Activated CD8-positive, alpha-beta memory T cell treated with anti-CD3 and anti-CD28 coated beads, Interleukin-2, amount 10 ng/mL, durations not matched to agents 7 days and 5 days (primary cell): Measurements from ENCODE around the gene THAP10. TPM values are rescaled to one million over a fixed set of nuclear protein-coding genes. Genes with fewer than 3 reads are reported as not detected.

Source experiments
- ATAC-seq: fragments of 150-1000 bp; cut with Tn5 transposase; one replicate; pipeline ENCODE4 v1.10.0; 2021; ENCODE audit warnings: moderate library complexity
- CTCF ChIA-PET: fragments of 350-600 bp; sonication (Branson Sonifier 250); formaldehyde crosslinking; loops from one replicate; lab custom pipeline; 2021; ENCODE audit warnings: antibody characterized with exemption; lab: Charles Lee
- DNase-seq: peaks from one replicate; pipeline ENCODE4 v3.0.0-alpha.2; 2020
- H3K27ac Mint-ChIP-seq: one replicate; pipeline ENCODE4 v1.8.0; 2021; ENCODE audit warnings: mild to moderate bottlenecking, mixed read lengths
- H3K27me3 Mint-ChIP-seq: one replicate; pipeline ENCODE4 v1.8.0; 2021; ENCODE audit warnings: mixed read lengths
- H3K36me3 Mint-ChIP-seq: one replicate; pipeline ENCODE4 v1.8.0; 2021; ENCODE audit warnings: mild to moderate bottlenecking, mixed read lengths
- H3K4me1 Mint-ChIP-seq: one replicate; pipeline ENCODE4 v1.8.0; 2021; ENCODE audit warnings: mixed read lengths
- H3K4me3 Mint-ChIP-seq: one replicate; pipeline ENCODE4 v1.8.0; 2021; ENCODE audit warnings: mild to moderate bottlenecking, moderate library complexity, mixed read lengths
- H3K9me3 Mint-ChIP-seq: one replicate; pipeline ENCODE4 v1.8.0; 2022; ENCODE audit warnings: low read depth, mixed read lengths
- total RNA-seq, 2 experiments: library from RNA; stranded (reverse); gene quantifications; one replicate each; pipeline ENCODE4 v1.2.3, GENCODE V29; 2021

Gene THAP10
- total RNA-seq, 2 experiments from 2014 or later = 0.20 to 0.47 TPM

DNA sequence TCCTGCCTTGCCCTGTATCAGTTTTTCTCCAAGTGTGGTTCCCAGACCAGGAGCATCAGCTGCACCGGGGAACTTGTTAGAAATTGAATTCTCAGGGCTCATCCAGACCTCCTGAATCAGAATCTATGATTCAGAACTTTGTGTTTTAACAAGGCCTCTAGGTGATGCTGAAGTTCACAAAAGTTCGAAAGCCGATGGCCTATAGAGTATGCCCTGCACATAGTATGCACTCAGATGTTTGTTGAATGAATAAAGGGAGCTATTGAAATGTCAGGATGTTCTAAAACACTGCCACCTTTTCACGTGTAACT lies 37.6 kb downstream of the THAP10 start:
- ATAC-seq = no peak
- peaks cover 64% of the 10 kb centered on the region for H3K27me3 Mint-ChIP-seq
- peaks cover 8% of the 10 kb centered on the region for H3K4me1 Mint-ChIP-seq
- CTCF ChIA-PET = no interaction called here
- H3K4me3 Mint-ChIP-seq = peak overlapping the region; percentile 41
- no peak for DNase-seq
- no peaks in the 10 kb centered on the region for H3K36me3 Mint-ChIP-seq
- no peaks in the 10 kb centered on the region for H3K9me3 Mint-ChIP-seq
- H3K27ac Mint-ChIP-seq = no peak overlapping the region

DNA sequence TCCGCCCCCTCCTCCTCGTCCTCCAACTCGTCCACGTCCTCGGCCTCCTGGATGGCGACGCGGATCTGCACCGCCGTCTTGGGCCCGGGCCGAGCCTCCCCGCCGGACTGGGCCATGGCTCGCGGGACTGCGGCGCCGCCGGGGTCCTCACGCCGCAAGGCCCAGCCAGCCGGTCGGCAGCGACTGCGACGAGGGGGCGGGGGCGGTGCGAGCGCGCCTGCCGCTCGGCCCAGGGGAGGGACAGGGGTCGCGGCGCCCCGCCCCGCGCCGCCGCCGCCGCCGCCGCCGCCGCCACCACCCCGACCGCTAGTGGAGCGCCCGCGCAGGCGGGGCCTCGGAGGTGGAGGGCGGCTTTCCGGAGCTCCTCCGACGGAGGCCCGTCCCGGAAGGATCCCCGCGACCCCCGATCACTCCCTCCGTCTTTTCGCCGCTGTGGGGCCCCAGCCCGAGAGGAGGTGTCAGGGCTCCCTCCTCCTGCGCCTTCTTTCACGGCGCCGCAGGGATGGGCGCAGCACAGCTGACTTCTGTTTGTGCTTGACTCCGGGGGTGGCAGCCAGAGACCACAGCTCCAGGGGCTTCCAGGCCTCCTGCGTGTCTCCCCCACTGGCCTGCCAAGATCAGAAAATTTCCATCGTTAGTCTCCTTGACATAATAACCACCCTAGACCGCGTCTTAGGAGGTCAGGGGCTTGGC lies 38.1 kb downstream of the THAP10 start, which contains the start of gene LARP6:
Gene LARP6 (minus strand): TSS at position 185 of the 693 bp plus-strand sequence. CDS start 69 bp downstream, at position 116.
- Mint-ChIP-seq H3K4me3 (peak within 1 kb of the TSS; percentile 41), H3K27me3 (peaks cover 67% of the 10 kb centered on the region), H3K9me3 (no peaks in the 10 kb centered on the region), H3K27ac (peak within 1 kb of the TSS; percentile 37), H3K36me3 (no peaks in the 10 kb centered on the region), H3K4me1 (peaks cover 8% of the 10 kb centered on the region)
- ATAC-seq (peak; percentile 33), DNase-seq (no peak)
- CTCF ChIA-PET = no interaction called here

DNA sequence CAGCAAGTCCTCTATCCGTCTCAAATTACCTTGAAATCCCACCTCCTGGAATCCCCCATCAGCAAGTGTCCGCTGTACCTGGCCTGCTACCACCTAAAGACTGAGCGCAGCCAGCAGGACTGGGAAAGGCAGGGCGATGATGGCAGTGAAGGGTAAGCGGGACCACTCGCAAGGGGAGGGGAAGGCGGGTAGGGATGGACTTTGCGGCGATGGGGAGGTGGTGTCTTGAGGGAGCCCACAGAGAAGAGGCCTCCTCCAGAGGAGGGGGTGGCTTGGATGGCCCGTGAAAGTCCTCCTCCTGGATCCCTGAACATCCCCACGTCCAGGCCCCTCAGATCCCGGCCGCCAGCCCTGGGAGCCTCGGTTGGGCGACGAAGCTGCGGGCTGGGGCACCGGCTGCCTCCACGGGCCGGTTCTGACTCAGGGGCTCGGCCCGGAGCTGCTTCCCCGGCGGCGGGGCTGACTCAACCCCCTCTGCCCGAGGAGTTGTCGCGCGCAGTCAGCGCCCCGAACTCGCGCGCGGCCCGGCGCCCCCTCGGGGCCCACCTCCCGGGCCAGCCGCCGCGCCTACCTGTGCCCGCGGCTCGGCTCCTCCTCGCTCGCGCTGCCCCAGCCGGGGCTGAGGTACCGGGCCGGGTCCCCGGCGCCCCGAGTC lies 38.8 kb downstream of the THAP10 start:
- ATAC-seq = peak; percentile 27
- DNase-seq = no peak
- Mint-ChIP-seq H3K27me3 (peaks cover 67% of the 10 kb centered on the region), H3K9me3 (no peaks in the 10 kb centered on the region), H3K27ac (no peak overlapping the region), H3K4me1 (peaks cover 8% of the 10 kb centered on the region), H3K4me3 (no peak overlapping the region), H3K36me3 (no peaks in the 10 kb centered on the region)
- CTCF ChIA-PET = no interaction called here

DNA sequence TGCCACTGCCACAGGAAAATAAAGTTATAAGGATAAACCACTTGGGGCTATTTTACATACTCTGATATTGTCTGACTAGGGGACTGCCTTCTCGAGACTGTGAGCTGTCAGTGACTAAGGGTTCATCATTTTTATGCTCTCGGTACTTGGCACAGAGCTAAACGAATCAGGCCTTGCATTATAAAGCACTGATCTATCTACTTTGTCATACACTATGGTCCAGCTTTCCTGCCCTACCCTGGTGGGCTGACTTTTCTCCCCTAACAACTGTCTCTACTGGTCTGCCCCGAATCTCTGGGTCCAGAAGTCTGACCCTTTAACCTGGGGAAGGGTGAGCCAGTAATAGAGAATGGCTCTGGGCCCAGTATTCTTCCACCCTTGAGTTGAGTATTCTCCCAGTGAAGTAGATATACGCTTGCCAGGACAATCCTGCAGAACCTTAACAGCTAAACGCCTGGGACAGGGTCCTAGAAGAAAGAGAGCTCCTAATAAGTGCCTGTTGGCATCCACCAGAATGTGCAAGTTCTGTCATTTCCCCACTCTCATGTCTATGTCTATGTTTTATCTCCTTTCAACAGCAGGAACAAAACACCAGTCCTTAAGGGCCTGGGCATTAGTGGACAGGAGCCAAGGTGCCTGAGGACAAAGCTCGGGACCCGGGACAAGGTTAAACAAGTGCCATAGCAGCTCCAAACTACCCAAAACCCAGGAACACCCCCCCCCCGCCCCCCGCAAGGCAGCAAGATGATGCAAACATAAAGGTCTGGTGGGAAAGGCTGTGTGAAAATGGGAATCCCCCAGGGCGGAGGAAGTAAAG lies 39.5 kb downstream of the THAP10 start:
- no peak for DNase-seq
- peaks cover 8% of the 10 kb centered on the region for H3K4me1 Mint-ChIP-seq
- no peak overlapping the region for H3K27ac Mint-ChIP-seq
- CTCF ChIA-PET = no interaction called here
- ATAC-seq = no peak
- peaks cover 73% of the 10 kb centered on the region for H3K27me3 Mint-ChIP-seq
- no peak overlapping the region for H3K4me3 Mint-ChIP-seq
- H3K36me3 Mint-ChIP-seq = no peaks in the 10 kb centered on the region
- H3K9me3 Mint-ChIP-seq = no peaks in the 10 kb centered on the region

DNA sequence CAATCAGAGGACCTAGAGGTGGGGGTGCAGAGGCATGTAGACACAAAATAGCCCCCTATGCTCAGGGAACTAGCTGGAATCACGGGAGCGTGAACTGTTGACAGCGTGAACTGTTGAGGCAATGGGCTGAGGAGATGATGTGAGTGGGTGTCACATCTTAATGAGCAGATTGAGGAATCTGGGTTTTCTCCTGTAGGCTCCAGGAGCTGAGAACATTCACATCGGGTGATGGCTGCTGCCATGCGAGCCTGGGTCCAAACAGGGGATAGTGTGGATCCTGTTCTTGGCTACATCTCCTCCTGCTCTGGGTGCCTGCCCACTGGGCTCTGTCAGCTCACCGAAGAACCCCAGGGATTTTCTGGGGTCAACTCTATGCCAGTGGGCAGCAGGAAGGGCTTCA lies 40.3 kb downstream of the THAP10 start:
- Mint-ChIP-seq H3K27ac (no peak overlapping the region), H3K9me3 (no peaks in the 10 kb centered on the region), H3K27me3 (peaks cover 76% of the 10 kb centered on the region), H3K36me3 (no peaks in the 10 kb centered on the region), H3K4me1 (peaks cover 8% of the 10 kb centered on the region), H3K4me3 (no peak overlapping the region)
- DNase-seq = no peak
- CTCF ChIA-PET = no interaction called here
- ATAC-seq = no peak

DNA sequence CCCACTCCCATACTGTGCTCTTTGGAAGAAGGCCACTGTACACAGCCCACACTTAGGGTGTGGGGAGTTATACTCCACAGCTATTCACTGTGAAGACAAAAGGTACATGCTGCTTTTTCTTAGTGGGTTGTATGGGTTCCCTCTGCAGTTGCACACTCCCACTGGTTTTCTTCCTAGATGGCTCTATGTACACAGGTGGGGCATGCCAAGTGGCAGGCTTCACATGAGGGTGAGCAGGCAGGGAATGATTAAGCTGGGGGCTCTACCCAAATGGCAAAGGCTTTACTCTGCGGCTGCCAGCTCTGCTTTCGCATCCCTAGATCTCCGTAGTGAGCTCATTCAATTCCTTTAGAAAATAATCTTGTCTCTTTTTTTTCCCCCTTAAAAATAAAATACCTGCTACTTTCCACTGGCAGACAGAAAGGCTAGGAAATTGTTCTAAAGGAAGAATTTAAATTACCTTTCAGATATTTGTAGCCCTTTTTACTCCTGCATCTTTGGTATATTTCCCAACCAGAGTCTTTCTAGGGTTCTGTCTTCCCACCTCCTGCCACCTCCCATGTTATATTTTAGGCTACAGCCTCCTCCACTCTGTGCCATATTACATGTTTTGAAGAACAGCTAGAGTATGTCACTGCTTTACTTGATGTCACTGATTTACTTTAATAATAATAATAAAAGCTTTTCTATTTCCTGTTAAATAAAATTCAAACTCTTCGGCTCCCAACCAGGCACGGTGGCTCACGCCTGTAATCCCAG lies 46.5 kb downstream of the THAP10 start:
- no peaks in the 10 kb centered on the region for H3K9me3 Mint-ChIP-seq
- peaks cover 31% of the 10 kb centered on the region for H3K27me3 Mint-ChIP-seq
- no peak for ATAC-seq
- no peaks in the 10 kb centered on the region for H3K36me3 Mint-ChIP-seq
- no peaks in the 10 kb centered on the region for H3K4me1 Mint-ChIP-seq
- H3K27ac Mint-ChIP-seq = no peak overlapping the region
- no peak for DNase-seq
- CTCF ChIA-PET = interaction anchor here (0.6 to 1.1 kb wide), 2 partner anchors 34 to 985 kb away, joined by 3 read pairs; no protein-coding TSS in a partner anchor
- H3K4me3 Mint-ChIP-seq = no peak overlapping the region

DNA sequence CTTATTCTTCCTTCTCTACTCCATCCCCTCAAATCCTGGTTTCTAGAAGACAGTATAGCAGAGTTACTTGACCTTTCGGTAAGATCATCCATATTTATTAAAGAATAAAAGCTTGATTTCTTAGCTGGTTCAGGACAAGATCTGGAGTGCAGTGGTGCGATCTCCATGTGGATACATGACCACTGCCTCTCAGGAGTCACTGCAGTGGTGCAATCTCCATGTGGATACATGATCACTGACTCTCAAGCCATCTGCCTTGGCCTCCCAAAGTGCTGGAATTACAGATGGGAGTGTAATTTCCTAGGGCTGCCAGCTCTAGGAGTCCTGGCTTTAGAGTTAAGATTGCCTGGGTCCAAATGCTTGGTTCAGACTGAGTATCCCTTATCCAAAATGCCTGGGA lies 54.8 kb downstream of the THAP10 start:
- DNase-seq (no peak), ATAC-seq (no peak)
- Mint-ChIP-seq H3K9me3 (no peaks in the 10 kb centered on the region), H3K4me3 (no peak overlapping the region), H3K36me3 (no peaks in the 10 kb centered on the region), H3K27me3 (peaks cover 14% of the 10 kb centered on the region), H3K4me1 (no peaks in the 10 kb centered on the region), H3K27ac (no peak overlapping the region)
- CTCF ChIA-PET = no interaction called here

DNA sequence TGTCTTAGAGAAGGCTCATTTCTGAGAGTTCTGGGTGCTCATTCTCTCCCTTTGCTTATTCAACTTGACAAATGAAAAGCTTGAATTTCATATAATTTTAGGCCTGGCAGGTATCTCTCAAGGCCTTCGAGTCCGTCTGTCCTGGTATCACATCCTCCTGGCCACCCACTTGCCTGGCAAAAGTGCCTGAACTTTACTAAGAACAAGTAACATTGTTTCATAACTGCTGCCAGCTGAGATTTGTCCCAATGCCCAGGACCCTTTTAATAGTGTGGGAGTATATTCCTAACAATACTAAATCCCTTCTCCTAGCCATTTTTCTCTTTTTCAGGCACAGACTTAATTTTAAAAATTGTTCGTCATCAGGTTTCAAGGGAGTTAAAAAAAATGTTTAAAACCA lies 56.4 kb downstream of the THAP10 start:
- Mint-ChIP-seq H3K4me3 (no peak overlapping the region), H3K9me3 (no peaks in the 10 kb centered on the region), H3K4me1 (no peaks in the 10 kb centered on the region), H3K36me3 (no peaks in the 10 kb centered on the region), H3K27ac (no peak overlapping the region), H3K27me3 (peaks cover 14% of the 10 kb centered on the region)
- CTCF ChIA-PET = no interaction called here
- DNase-seq = no peak
- ATAC-seq = no peak

DNA sequence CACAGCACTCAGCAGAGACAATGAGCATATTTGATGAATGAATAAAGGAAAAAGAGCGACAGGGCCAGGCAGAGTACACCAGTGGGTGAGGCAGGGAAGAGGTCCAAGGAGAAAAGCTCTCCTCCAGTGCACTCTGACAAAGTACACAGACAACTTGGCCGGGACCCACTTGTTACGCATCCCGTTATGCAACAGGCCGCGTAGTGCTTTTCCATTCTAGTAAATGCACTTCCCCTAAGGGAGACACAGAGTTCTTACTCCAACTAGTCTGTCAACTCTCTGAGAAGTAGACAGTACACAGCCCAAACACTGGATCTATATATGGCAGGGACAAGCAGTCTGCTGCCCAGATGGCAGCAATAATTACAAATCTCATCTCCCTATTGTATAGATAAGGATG lies 56.8 kb downstream of the THAP10 start:
- CTCF ChIA-PET = no interaction called here
- H3K4me1 Mint-ChIP-seq = no peaks in the 10 kb centered on the region
- no peak overlapping the region for H3K4me3 Mint-ChIP-seq
- H3K27me3 Mint-ChIP-seq = peaks cover 14% of the 10 kb centered on the region
- no peaks in the 10 kb centered on the region for H3K36me3 Mint-ChIP-seq
- ATAC-seq (no peak), DNase-seq (no peak)
- H3K27ac Mint-ChIP-seq = no peak overlapping the region
- no peaks in the 10 kb centered on the region for H3K9me3 Mint-ChIP-seq

DNA sequence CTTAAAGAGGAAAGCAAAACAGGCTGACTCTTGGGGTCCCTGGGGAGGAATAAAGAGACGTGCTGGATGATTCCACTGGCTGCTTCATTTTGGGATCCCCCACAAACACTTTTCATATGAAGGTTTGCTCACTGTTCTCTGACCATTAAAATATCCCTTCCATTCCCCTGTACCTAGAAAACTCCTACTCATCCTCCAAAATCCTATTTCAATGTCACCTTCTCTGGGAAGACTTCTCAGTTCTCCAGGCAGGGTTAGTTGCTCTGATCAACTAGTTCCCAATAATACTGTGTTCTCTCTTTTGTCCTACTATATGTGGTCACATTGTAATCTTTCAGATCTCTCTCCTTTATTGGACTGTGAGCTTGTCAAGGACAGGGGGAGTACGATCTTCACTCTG lies 57.2 kb downstream of the THAP10 start:
- no peak overlapping the region for H3K27ac Mint-ChIP-seq
- no peaks in the 10 kb centered on the region for H3K9me3 Mint-ChIP-seq
- H3K4me1 Mint-ChIP-seq = no peaks in the 10 kb centered on the region
- H3K4me3 Mint-ChIP-seq = no peak overlapping the region
- H3K27me3 Mint-ChIP-seq = peaks cover 14% of the 10 kb centered on the region
- CTCF ChIA-PET = no interaction called here
- DNase-seq = no peak
- no peaks in the 10 kb centered on the region for H3K36me3 Mint-ChIP-seq
- no peak for ATAC-seq

DNA sequence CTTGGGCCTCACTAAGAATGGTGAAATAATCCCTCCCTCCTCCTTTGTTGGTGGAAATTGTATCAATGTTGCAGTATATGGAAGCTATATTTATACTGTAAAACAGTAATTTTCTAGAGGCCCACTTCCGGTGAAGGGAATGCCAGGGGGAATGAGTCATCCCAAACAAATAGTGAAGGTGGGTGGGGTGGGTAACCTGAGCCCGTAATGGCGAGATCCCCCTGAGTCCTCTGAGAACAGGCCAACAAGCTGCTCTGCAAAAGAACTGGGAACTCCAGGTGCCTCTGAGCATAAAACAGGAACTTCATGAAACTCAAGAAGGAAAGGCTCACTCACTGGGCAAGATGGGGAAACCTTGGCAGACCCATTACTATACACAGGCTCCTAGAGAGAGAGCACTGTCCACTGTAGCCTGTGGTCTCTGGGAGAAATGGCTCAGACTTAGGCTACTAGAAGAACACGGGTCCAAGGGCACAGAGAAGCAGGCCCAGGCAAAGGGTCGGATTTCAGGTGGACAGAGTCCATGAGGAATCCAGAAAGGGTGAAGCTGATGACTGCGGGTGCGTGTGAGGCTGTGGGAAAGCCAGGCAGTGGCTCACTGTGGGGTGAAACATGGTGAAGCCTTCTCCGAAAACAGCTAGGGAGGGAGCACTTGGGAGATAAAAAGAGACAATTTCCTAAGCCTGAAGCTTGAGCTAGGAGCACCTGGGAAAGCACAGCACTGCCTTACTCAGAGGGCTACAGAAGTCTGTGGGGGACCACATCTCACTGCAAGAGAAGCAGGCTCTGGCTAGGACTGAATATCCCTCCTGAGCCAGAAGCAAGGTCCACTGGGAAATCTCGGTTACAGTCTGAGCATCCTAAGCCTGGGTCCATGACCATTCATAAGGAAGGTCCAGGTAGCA lies 58.1 kb downstream of the THAP10 start:
- Mint-ChIP-seq H3K27ac (no peak overlapping the region), H3K4me1 (no peaks in the 10 kb centered on the region), H3K4me3 (no peak overlapping the region), H3K27me3 (peaks cover 14% of the 10 kb centered on the region), H3K36me3 (no peaks in the 10 kb centered on the region), H3K9me3 (no peaks in the 10 kb centered on the region)
- CTCF ChIA-PET = interaction anchor here (1.0 to 1.1 kb wide), 2 partner anchors 9 to 22 kb away, joined by 3 to 4 read pairs; no protein-coding TSS in a partner anchor
- DNase-seq = no peak
- ATAC-seq = no peak

DNA sequence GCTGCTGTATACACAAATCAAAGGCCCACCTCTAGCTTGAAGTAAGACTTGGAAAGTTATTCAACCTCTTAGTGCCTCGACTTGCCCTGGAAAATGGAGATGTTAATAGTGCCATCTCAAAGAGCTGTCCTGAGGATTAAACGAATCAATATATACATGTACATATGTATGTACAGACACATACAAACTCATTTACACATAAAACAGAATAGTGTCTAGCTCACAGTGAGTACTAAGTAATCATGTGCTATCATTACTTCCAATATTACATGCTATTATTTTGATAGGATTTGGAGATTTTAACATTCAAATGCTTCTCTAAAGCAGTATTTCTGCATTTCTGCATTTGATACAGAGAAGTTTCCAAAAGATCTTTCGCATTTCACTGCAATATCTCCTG lies 58.8 kb downstream of the THAP10 start:
- H3K36me3 Mint-ChIP-seq = no peaks in the 10 kb centered on the region
- DNase-seq (no peak), ATAC-seq (no peak)
- CTCF ChIA-PET = interaction anchor here (1.0 to 1.1 kb wide), 2 partner anchors 9 to 21 kb away, joined by 3 to 4 read pairs; no protein-coding TSS in a partner anchor
- H3K4me3 Mint-ChIP-seq = no peak overlapping the region
- no peaks in the 10 kb centered on the region for H3K4me1 Mint-ChIP-seq
- H3K27me3 Mint-ChIP-seq = peaks cover 14% of the 10 kb centered on the region
- H3K27ac Mint-ChIP-seq = no peak overlapping the region
- no peaks in the 10 kb centered on the region for H3K9me3 Mint-ChIP-seq
